H1 (cell line): ENCODE data around the gene CIZ1. TPM values are rescaled to one million over a fixed set of nuclear protein-coding genes. Genes with fewer than 3 reads are reported as not detected.

ENCODE experiments used
- BACH1 ChIP-seq: IDR thresholded peaks from 2 replicates; pipeline ENCODE4 v1.6.1; 2012; ENCODE audit warnings: low read length, improper control_type of control experiment
- BCL11A ChIP-seq, 2 experiments: IDR thresholded peaks; one replicate each; pipeline ENCODE4 v1.6.1; 2011; ENCODE audit warnings: low read depth in 2 of 2, low read length in 2 of 2, mild to moderate bottlenecking in 2 of 2
- JUN ChIP-seq: IDR thresholded peaks from 2 replicates; pipeline ENCODE4 v1.6.1; 2011; ENCODE audit warnings: low read depth, mild to moderate bottlenecking, improper control_type of control experiment, low read length
- KDM5A ChIP-seq: fragments of 200-600 bp; IDR thresholded peaks from 2 replicates; pipeline ENCODE4 v1.7.1; 2012; ENCODE audit warnings: mild to moderate bottlenecking, low read length, inconsistent platforms, mixed read lengths
- SP4 ChIP-seq: IDR thresholded peaks from 2 replicates; pipeline ENCODE4 v1.6.1; 2012; ENCODE audit warnings: low read length, inconsistent platforms
- TEAD4 ChIP-seq: IDR thresholded peaks from 2 replicates; pipeline ENCODE4 v1.6.1; 2012; ENCODE audit warnings: low read depth, low read length, inconsistent platforms, mixed read lengths
- polyA plus RNA-seq, 7 experiments: library from polyadenylated mRNA; depleted of rRNA in 3 of 7; stranded (reverse) in 5 of 7; unstranded in 2 of 7; fragments of >200 nt in 5 of 7; fragments of 200-250 nt in 2 of 7; gene quantifications; 1 replicate in 5 of 7; 2 replicates in 1 of 7; 4 replicates in 1 of 7; pipeline versions ENCODE4 v1.2.1 to v1.2.3, GENCODE V29; 2011 to 2013; ENCODE audit warnings: missing spikeins in 2 of 7, mixed read lengths in 2 of 7
- total RNA-seq: library from RNA; stranded (reverse); fragmentation: NEBNext Ultra II Directional; extraction: Animal tissue kit (Norgen Biotek cat#: 25700); gene quantifications from 2 replicates; pipeline ENCODE4 v1.2.1, GENCODE V29; 2021
- TF ChIP-seq, protein P1 (sequence below): fragments of 300-600 bp; sonication (generic); IDR thresholded peaks from 2 replicates; pipeline ENCODE4 v1.7.1; 2012; ENCODE audit warnings: low read length, moderate library complexity, mild to moderate bottlenecking, inconsistent platforms; ENCODE audit not compliant: insufficient replicate concordance
- TF ChIP-seq, protein P2 (sequence below): IDR thresholded peaks from 2 replicates; pipeline ENCODE4 v1.6.1; 2011; ENCODE audit warnings: low read depth, mild to moderate bottlenecking, low read length; ENCODE audit not compliant: insufficient read depth

Gene CIZ1
- total and polyA plus RNA-seq, 2 of the 8 experiments (the other 6 are each of a cell fraction or from before 2014, with no cell fraction given): 66.0 to 107 TPM

DNA sequence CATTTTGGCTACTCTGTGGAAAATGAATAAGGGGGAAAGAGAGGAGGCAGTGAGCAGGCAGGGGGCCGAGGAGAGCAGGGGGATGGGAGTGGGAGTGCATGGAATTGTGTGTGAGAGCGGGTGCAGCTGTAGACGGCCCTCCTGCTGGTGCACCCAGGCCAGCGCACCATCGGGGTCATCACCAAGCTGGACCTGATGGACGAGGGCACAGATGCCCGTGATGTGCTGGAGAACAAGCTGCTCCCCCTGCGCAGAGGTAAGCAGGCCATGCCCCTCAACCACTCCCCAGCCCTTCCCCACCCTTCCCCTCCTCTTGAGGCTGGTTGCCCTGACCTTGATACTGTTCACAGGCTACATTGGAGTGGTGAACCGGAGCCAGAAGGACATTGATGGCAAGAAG is 28.5 kb upstream of the CIZ1 start (continued):
- TF ChIP-seq, protein P1, sequence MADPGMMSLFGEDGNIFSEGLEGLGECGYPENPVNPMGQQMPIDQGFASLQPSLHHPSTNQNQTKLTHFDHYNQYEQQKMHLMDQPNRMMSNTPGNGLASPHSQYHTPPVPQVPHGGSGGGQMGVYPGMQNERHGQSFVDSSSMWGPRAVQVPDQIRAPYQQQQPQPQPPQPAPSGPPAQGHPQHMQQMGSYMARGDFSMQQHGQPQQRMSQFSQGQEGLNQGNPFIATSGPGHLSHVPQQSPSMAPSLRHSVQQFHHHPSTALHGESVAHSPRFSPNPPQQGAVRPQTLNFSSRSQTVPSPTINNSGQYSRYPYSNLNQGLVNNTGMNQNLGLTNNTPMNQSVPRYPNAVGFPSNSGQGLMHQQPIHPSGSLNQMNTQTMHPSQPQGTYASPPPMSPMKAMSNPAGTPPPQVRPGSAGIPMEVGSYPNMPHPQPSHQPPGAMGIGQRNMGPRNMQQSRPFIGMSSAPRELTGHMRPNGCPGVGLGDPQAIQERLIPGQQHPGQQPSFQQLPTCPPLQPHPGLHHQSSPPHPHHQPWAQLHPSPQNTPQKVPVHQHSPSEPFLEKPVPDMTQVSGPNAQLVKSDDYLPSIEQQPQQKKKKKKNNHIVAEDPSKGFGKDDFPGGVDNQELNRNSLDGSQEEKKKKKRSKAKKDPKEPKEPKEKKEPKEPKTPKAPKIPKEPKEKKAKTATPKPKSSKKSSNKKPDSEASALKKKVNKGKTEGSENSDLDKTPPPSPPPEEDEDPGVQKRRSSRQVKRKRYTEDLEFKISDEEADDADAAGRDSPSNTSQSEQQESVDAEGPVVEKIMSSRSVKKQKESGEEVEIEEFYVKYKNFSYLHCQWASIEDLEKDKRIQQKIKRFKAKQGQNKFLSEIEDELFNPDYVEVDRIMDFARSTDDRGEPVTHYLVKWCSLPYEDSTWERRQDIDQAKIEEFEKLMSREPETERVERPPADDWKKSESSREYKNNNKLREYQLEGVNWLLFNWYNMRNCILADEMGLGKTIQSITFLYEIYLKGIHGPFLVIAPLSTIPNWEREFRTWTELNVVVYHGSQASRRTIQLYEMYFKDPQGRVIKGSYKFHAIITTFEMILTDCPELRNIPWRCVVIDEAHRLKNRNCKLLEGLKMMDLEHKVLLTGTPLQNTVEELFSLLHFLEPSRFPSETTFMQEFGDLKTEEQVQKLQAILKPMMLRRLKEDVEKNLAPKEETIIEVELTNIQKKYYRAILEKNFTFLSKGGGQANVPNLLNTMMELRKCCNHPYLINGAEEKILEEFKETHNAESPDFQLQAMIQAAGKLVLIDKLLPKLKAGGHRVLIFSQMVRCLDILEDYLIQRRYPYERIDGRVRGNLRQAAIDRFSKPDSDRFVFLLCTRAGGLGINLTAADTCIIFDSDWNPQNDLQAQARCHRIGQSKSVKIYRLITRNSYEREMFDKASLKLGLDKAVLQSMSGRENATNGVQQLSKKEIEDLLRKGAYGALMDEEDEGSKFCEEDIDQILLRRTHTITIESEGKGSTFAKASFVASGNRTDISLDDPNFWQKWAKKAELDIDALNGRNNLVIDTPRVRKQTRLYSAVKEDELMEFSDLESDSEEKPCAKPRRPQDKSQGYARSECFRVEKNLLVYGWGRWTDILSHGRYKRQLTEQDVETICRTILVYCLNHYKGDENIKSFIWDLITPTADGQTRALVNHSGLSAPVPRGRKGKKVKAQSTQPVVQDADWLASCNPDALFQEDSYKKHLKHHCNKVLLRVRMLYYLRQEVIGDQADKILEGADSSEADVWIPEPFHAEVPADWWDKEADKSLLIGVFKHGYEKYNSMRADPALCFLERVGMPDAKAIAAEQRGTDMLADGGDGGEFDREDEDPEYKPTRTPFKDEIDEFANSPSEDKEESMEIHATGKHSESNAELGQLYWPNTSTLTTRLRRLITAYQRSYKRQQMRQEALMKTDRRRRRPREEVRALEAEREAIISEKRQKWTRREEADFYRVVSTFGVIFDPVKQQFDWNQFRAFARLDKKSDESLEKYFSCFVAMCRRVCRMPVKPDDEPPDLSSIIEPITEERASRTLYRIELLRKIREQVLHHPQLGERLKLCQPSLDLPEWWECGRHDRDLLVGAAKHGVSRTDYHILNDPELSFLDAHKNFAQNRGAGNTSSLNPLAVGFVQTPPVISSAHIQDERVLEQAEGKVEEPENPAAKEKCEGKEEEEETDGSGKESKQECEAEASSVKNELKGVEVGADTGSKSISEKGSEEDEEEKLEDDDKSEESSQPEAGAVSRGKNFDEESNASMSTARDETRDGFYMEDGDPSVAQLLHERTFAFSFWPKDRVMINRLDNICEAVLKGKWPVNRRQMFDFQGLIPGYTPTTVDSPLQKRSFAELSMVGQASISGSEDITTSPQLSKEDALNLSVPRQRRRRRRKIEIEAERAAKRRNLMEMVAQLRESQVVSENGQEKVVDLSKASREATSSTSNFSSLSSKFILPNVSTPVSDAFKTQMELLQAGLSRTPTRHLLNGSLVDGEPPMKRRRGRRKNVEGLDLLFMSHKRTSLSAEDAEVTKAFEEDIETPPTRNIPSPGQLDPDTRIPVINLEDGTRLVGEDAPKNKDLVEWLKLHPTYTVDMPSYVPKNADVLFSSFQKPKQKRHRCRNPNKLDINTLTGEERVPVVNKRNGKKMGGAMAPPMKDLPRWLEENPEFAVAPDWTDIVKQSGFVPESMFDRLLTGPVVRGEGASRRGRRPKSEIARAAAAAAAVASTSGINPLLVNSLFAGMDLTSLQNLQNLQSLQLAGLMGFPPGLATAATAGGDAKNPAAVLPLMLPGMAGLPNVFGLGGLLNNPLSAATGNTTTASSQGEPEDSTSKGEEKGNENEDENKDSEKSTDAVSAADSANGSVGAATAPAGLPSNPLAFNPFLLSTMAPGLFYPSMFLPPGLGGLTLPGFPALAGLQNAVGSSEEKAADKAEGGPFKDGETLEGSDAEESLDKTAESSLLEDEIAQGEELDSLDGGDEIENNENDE: no peak
- TF ChIP-seq BCL11A (IDR thresholded peaks at IDR 0.05; ENCODE audit: low read depth in 2 of 2, low read length in 2 of 2) (no peak), JUN (no peak), KDM5A (no peak), TEAD4 (no peak), SP4 (no peak), BACH1 (no peak)
- TF ChIP-seq, protein P2, sequence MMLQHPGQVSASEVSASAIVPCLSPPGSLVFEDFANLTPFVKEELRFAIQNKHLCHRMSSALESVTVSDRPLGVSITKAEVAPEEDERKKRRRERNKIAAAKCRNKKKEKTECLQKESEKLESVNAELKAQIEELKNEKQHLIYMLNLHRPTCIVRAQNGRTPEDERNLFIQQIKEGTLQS: no peak
